Tibial nerve (tissue), 4 donors: ENCODE results near the gene SMARCD2.

Experiments used
- EP300 ChIP-seq, 2 donors: sonication (generic); formaldehyde crosslinking; IDR thresholded peaks; one replicate each; pipeline ENCODE4 v1.6.1; 2017; ENCODE audit warnings: antibody characterized with exemption in 2 of 2, mild to moderate bottlenecking in 1 of 2
- POLR2A ChIP-seq, 2 donors: fragments of 450-650 bp; IDR thresholded peaks; one replicate each; pipeline ENCODE4 v1.6.1; 2017; ENCODE audit warnings: antibody characterized with exemption in 2 of 2, mild to moderate bottlenecking in 2 of 2, moderate library complexity in 2 of 2
- TF ChIP-seq, protein P1 (sequence below), 5 experiments: fragments of 200-600 bp in 3 of 5; fragments of 450-650 bp in 2 of 5; sonication (generic) in 3 of 5; IDR thresholded peaks; one replicate each; pipeline ENCODE4 v1.5.1; 2016 to 2019; ENCODE audit warnings: antibody characterized with exemption in 5 of 5, mild to moderate bottlenecking in 3 of 5, moderate library complexity in 2 of 5

DNA sequence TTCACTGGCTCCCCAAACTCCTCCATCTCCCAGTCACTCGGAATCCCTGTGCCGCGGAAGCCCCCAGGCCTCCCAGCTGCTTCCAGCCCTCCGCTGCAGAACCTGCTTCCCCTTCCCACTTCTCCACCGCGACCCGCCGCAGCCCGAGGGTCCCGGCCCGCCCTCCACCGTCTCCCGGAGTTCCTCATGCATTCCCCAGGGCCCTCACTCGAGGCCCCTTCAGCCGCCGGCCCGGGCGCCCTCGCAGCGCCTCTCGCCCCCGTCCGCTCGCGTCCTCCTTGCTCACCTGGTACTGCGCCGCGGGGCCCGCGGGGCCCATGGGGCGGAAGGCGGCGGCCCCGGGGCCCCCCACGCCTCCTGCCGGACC is 329 bp downstream of the SMARCD2 start:
- TF ChIP-seq, protein P1, sequence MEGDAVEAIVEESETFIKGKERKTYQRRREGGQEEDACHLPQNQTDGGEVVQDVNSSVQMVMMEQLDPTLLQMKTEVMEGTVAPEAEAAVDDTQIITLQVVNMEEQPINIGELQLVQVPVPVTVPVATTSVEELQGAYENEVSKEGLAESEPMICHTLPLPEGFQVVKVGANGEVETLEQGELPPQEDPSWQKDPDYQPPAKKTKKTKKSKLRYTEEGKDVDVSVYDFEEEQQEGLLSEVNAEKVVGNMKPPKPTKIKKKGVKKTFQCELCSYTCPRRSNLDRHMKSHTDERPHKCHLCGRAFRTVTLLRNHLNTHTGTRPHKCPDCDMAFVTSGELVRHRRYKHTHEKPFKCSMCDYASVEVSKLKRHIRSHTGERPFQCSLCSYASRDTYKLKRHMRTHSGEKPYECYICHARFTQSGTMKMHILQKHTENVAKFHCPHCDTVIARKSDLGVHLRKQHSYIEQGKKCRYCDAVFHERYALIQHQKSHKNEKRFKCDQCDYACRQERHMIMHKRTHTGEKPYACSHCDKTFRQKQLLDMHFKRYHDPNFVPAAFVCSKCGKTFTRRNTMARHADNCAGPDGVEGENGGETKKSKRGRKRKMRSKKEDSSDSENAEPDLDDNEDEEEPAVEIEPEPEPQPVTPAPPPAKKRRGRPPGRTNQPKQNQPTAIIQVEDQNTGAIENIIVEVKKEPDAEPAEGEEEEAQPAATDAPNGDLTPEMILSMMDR (IDR thresholded peaks at IDR 0.05), result no peak
- no peak for TF ChIP-seq EP300 (IDR thresholded peaks at IDR 0.05)
- no peak for TF ChIP-seq POLR2A (IDR thresholded peaks at IDR 0.05)
